Activated T-cell treated with anti-CD3 and anti-CD28 coated beads, Interleukin-2, amount 50 U/mL, for 1 hour (primary cell): Measurements from ENCODE around the gene GGT5.
A peak's percentile ranks its signal among the peaks of the same experiment; 100 is the strongest.
"Not testable (repeated sequence)": the region's sequence is repeated elsewhere in the genome, so short reads cannot be mapped to it uniquely, and the experiment has no call there.

Source experiments
- DNase-seq: peaks from one replicate; pipeline ENCODE4 v3.0.0-alpha.2; 2020

Gene GGT5

GRCh38 chr22:24201681-24202614 lies 42.9 kb downstream of the GGT5 start:
- no peak for DNase-seq

- DNase-seq, result no peak
Observed at GRCh38 chr22:24200619-24201212, 44.2 kb downstream of the GGT5 start.

- DNase-seq, result no peak
Observed at GRCh38 chr22:24198682-24199052, 46.2 kb downstream of the GGT5 start.

GRCh38 chr22:24191893-24192292 lies 53.0 kb downstream of the GGT5 start:
- DNase-seq, result no peak

- DNase-seq, result no peak
Observed at GRCh38 chr22:24191381-24191841, 53.5 kb downstream of the GGT5 start.

GRCh38 chr22:24190596-24191208 lies 54.2 kb downstream of the GGT5 start:
- DNase-seq, result no peak

GRCh38 chr22:24190159-24190540 lies 54.7 kb downstream of the GGT5 start:
- no peak for DNase-seq

GRCh38 chr22:24189249-24190158 lies 55.4 kb downstream of the GGT5 start:
- peak; percentile 47 for DNase-seq

GRCh38 chr22:24188705-24189248 lies 56.1 kb downstream of the GGT5 start:
- DNase-seq, result no peak

GRCh38 chr22:24187731-24188644 lies 56.9 kb downstream of the GGT5 start:
- no peak for DNase-seq

GRCh38 chr22:24186892-24187670 lies 57.8 kb downstream of the GGT5 start:
- DNase-seq, result no peak

- no peak for DNase-seq
Observed at GRCh38 chr22:24186352-24186740, 58.5 kb downstream of the GGT5 start.

- DNase-seq, result no peak
Observed at GRCh38 chr22:24185501-24186351, 59.2 kb downstream of the GGT5 start.

- DNase-seq, result no peak
Observed at GRCh38 chr22:24185001-24185500, 59.8 kb downstream of the GGT5 start.

- DNase-seq, result no peak
Observed at GRCh38 chr22:24184057-24184798, 60.7 kb downstream of the GGT5 start.

GRCh38 chr22:24183321-24184031 lies 61.4 kb downstream of the GGT5 start:
- no peak for DNase-seq

- DNase-seq, result not testable (repeated sequence)
Observed at GRCh38 chr22:24182900-24183246, 62.0 kb downstream of the GGT5 start.
